Middle frontal gyrus (tissue), 1 donor: ENCODE results near the gene SPAG16.
"Not testable (repeated sequence)": the region's sequence is repeated elsewhere in the genome, so short reads cannot be mapped to it uniquely, and the experiment has no call there.

ENCODE experiments used
- DNase-seq: peaks from one replicate; pipeline ENCODE4 v3.0.0-alpha.2; 2015; ENCODE audit warnings: low spot score; ENCODE audit errors: extremely low spot score

Gene SPAG16

GRCh38 chr2:213271947-213272346 lies 12.3 kb upstream of the SPAG16 start:
- DNase-seq = no peak

DNA sequence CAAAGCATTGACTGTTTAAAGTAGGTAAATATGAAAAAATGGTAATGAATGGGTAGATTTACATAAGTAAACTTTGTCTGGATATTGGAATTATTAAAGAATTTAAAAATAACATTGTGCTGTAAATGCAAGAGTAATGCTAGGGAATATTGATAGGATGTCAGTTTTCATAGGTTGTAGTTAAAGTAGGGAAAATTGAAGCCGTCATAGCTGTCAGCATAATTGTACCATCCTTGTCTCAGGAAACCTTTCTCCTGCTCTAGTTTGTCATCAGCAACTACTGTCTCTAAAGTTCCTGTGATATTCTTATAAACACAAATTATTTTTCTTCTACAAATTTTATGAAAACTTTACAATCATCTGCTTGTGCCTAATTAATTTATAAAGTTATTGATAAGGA lies 10.1 kb upstream of the SPAG16 start:
- no peak for DNase-seq

DNA sequence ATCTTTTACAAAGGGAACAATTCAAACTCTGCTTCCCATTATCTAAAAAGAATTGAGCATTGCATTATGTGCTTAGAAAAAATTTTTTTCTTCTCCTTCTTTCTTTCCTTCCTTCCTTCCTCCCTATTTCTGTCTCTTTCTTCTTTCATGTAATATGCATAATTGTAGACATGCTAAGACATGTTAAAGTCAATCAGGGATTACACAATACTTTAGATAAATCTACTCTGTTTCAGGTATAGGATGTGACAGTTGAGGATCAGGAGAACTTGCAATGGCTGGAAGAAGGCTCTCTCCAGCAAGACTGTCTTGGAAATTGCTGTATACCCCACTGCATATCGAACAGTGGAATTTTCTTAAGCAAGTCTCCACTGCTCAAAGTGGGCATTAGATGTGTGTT lies 9.0 kb upstream of the SPAG16 start:
- no peak for DNase-seq

GRCh38 chr2:213277134-213277533 lies 7.1 kb upstream of the SPAG16 start:
- not testable (repeated sequence) for DNase-seq

DNA sequence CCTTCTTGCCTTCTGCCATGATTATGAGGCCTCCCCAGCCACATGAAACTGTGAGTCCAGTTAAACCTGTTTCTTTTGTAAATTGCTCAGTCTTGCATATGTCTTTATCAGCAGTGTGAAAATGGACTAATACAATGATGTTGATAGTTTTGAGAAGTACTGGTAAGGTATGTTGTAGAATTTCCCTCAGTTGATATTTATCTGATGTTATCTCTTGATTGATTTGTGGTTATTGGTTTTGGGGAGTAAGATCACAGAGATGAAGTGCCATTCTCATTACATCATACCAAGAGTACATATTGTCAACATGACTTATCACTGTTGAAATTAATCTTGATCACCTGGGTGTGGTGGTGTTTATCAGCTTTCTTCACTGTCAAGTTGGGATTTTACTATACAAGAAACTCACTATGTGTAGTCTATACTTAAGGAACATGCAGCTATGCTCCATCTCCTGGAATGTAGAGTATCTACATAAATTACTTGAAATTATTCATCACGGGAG lies 5.1 kb upstream of the SPAG16 start:
- no peak for DNase-seq

GRCh38 chr2:213279971-213280370 lies 4.3 kb upstream of the SPAG16 start:
- no peak for DNase-seq

GRCh38 chr2:213281156-213281555 lies 3.1 kb upstream of the SPAG16 start:
- DNase-seq = no peak

GRCh38 chr2:213285404-213285803 lies 1.1 kb downstream of the SPAG16 start:
- DNase-seq = no peak

GRCh38 chr2:213286161-213286560 lies 1.9 kb downstream of the SPAG16 start:
- DNase-seq = no peak

- no peak for DNase-seq
These were observed 4.8 kb downstream of the SPAG16 start for GRCh38 chr2:213288913-213289700.

- no peak for DNase-seq
These were observed 6.2 kb downstream of the SPAG16 start for GRCh38 chr2:213290501-213290900.

GRCh38 chr2:213296270-213296669 lies 12.0 kb downstream of the SPAG16 start:
- DNase-seq = no peak

- DNase-seq = no peak
These were observed 22.2 kb downstream of the SPAG16 start for GRCh38 chr2:213306316-213306942.

- no peak for DNase-seq
These were observed 31.1 kb downstream of the SPAG16 start for GRCh38 chr2:213315168-213315876.

GRCh38 chr2:213316001-213316735 lies 31.9 kb downstream of the SPAG16 start:
- no peak for DNase-seq

- no peak for DNase-seq
These were observed 33.7 kb downstream of the SPAG16 start for GRCh38 chr2:213317929-213318328.

DNA sequence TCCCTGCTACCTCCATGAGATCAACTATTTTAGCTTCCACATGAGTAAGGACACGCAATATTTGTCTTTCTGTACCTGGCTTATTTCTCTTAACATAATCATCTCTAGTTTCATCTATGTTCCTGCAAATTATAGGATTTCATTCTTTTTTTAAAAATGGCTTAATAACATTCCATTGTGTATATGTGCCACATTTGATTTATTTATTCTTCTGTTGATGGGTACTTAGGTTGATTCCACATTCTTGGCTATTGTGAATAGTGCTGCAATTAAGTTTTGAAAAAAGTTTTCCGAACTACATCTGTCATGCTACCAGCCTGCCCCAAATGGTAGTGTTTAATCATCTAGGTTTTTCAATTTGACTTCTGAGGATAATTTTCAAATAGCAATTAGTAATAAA lies 36.3 kb downstream of the SPAG16 start:
- no peak for DNase-seq

- no peak for DNase-seq
These were observed 52.0 kb downstream of the SPAG16 start for GRCh38 chr2:213336253-213336770.

DNA sequence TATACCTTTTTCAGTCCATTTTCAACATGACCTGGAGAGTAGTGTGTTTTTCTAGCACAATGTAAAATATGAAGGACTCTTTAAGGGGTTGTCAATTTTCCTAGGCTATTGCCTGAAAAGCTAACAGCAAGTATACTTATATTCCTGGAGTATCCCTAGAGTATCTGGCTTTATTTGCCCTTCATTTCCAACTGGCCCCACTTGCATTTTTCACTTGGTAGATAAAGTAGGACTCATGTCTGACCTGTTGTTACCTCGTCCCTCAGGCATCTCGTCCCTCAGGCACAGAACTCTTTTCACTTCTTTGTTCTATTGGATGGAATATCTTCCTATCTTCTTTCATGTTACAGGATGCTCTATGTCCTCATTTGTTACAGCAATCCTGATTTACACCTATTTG lies 69.2 kb downstream of the SPAG16 start:
- no peak for DNase-seq

DNA sequence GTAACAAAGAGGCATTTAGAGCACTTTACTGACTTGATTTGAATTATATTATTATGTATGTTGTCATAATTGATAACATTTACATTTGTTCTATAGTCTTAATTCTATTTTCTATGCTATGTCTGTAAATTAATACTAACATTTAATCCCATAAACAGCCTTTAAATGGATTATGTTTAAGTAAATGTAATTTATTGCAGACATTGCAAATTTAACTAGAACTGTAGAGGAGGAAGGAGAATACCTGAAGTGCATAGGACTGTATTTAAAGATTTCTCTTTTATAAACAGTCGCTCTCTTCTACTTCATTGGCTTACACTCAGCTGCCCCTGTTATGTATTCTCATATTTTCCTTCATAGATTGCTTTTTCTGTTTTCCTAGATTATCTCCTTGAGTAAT lies 92.4 kb downstream of the SPAG16 start:
- no peak for DNase-seq

DNA sequence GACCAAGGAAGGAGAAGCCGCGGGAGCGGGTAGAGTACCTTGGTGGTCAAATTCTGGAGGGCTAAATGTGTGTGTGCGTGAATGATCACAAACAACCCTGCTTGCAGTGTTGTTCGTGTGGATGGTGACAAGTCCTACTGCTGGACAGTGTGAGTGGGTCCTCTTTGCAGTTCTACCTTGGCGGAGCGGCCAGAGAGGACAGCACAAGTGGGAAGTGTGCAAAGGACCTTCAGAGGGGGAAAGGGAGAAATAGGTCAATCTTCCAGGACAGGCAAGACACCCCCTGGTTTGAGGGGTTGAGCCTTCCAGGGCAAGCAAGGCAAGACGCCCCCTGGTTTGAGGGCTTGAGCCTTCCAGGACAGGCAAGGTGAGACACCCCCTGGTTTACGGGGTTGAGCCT lies 122.8 kb downstream of the SPAG16 start:
- DNase-seq = not testable (repeated sequence)
